HL-60/S4 treated with phorbol 12-myristate 13-acetate at 8.2 ng/mL for 4 days and 3 days (cell line): ENCODE results near the gene PCGF3.
"Not testable (repeated sequence)": the region's sequence is repeated elsewhere in the genome, so short reads cannot be mapped to it uniquely, and the experiment has no call there.

Experiments
- in situ Hi-C: fragments of 300-500 bp; cut with MboI; formaldehyde crosslinking; loops from 2 replicates; pipeline ENCODE4 v1.15.0; 2022; ENCODE audit warnings: low sequenced_read_pairs

PCGF3 gene

GRCh38 chr4:780255-780654 lies 74.6 kb downstream of the PCGF3 start:
- in situ Hi-C loops: not testable (repeated sequence)

GRCh38 chr4:780716-781492 lies 75.3 kb downstream of the PCGF3 start:
- in situ Hi-C loops: no loop called here

- in situ Hi-C loops: no loop called here
These were observed 76.0 kb downstream of the PCGF3 start for GRCh38 chr4:781493-782216.

GRCh38 chr4:784401-785331 lies 79.0 kb downstream of the PCGF3 start:
- in situ Hi-C loops: no loop called here

GRCh38 chr4:785332-786073 lies 79.9 kb downstream of the PCGF3 start:
- in situ Hi-C loops: no loop called here

- in situ Hi-C loops: no loop called here
These were observed 80.6 kb downstream of the PCGF3 start for GRCh38 chr4:786074-786741.

- in situ Hi-C loops: no loop called here
These were observed 81.2 kb downstream of the PCGF3 start for GRCh38 chr4:786861-787300.

- in situ Hi-C loops: no loop called here
These were observed 81.9 kb downstream of the PCGF3 start for GRCh38 chr4:787561-787981.

- in situ Hi-C loops: no loop called here
These were observed 82.5 kb downstream of the PCGF3 start for GRCh38 chr4:788006-788635.

GRCh38 chr4:788636-789297 lies 83.1 kb downstream of the PCGF3 start:
- in situ Hi-C loops: no loop called here

- in situ Hi-C loops: no loop called here
These were observed 84.2 kb downstream of the PCGF3 start for GRCh38 chr4:789571-790465.

GRCh38 chr4:790466-790820 lies 84.8 kb downstream of the PCGF3 start:
- in situ Hi-C loops: no loop called here

- in situ Hi-C loops: no loop called here
These were observed 85.7 kb downstream of the PCGF3 start for GRCh38 chr4:791252-791897.

- in situ Hi-C loops: no loop called here
These were observed 86.4 kb downstream of the PCGF3 start for GRCh38 chr4:791898-792625.

GRCh38 chr4:792626-793092 lies 87.0 kb downstream of the PCGF3 start:
- in situ Hi-C loops: no loop called here

- in situ Hi-C loops: no loop called here
These were observed 87.6 kb downstream of the PCGF3 start for GRCh38 chr4:793093-793861.
